GM20000 (cell line): Measurements from ENCODE around the gene PITPNM1.
A peak's percentile ranks its signal among the peaks of the same experiment; 100 is the strongest.

Experiments used
- DNase-seq: peaks from one replicate; pipeline ENCODE4 v3.0.0; 2012; ENCODE audit warnings: low spot score
- CTCF ChIP-seq: IDR thresholded peaks from 2 replicates; pipeline ENCODE4 v1.5.1; 2012; ENCODE audit warnings: mild to moderate bottlenecking, control low read depth; ENCODE audit errors: extremely low read depth, missing control alignments

The PITPNM1 gene

GRCh38 chr11:67490727-67491065 is 14.5 kb downstream of the PITPNM1 start:
- DNase-seq = no peak
- TF ChIP-seq CTCF = no peak

- no peak for TF ChIP-seq CTCF
- no peak for DNase-seq
These were observed 15.1 kb downstream of the PITPNM1 start for GRCh38 chr11:67489885-67490726.

- no peak for DNase-seq
- no peak for TF ChIP-seq CTCF
These were observed 15.8 kb downstream of the PITPNM1 start for GRCh38 chr11:67489203-67489884.

- TF ChIP-seq CTCF = no peak
- DNase-seq = peak; percentile 86
These were observed 18.5 kb downstream of the PITPNM1 start for GRCh38 chr11:67486481-67487195.

- DNase-seq = peak; percentile 73
These were observed 19.2 kb downstream of the PITPNM1 start for GRCh38 chr11:67485873-67486361.

- no peak for DNase-seq
- TF ChIP-seq CTCF = no peak
These were observed 20.3 kb downstream of the PITPNM1 start for GRCh38 chr11:67484847-67485311.

- TF ChIP-seq CTCF = no peak
These were observed 21.1 kb downstream of the PITPNM1 start for GRCh38 chr11:67483831-67484665.

More at GRCh38 chr11:67483831-67484665, 21.1 kb downstream of the PITPNM1 start:
- DNase-seq = no peak
